ENCODE data around the gene ABHD10.

GRCh38 chr3:112009670-112010069, 30.8 kb downstream of the ABHD10 start:
- TF ChIP-seq EZH2phosphoT487 (IDR thresholded peaks at IDR 0.05; ENCODE audit: borderline replicate concordance, low read length), result no peak
- TF ChIP-seq EZH2 (IDR thresholded peaks at IDR 0.05; ENCODE audit: low read length, unreplicated experiment), result no peak

Data from PC-3 (cell line).